Amniotic stem cell (primary cell): ENCODE data around the gene LATS2.
"Not testable (repeated sequence)": the region's sequence is repeated elsewhere in the genome, so short reads cannot be mapped to it uniquely, and the experiment has no call there.

Experiments
- DNase-seq: peaks from one replicate; lab custom pipeline; 2025; lab: John Stamatoyannopoulos, UW

Gene LATS2

GRCh38 chr13:20991741-20992520, 69.5 kb downstream of the LATS2 start:
- no peak for DNase-seq

- DNase-seq: no peak
Observed at GRCh38 chr13:20990910-20991525, 70.4 kb downstream of the LATS2 start.

GRCh38 chr13:20989656-20990321, 71.6 kb downstream of the LATS2 start:
- no peak for DNase-seq

GRCh38 chr13:20988909-20989655, 72.3 kb downstream of the LATS2 start:
- no peak for DNase-seq

GRCh38 chr13:20988033-20988908, 73.1 kb downstream of the LATS2 start:
- DNase-seq: no peak

- DNase-seq: no peak
Observed at GRCh38 chr13:20987599-20987998, 73.8 kb downstream of the LATS2 start.

- DNase-seq: no peak
Observed at GRCh38 chr13:20984879-20985278, 76.5 kb downstream of the LATS2 start.

GRCh38 chr13:20983386-20983785, 78.0 kb downstream of the LATS2 start:
- DNase-seq: no peak

- DNase-seq: no peak
Observed at GRCh38 chr13:20981370-20982095, 79.9 kb downstream of the LATS2 start.

- no peak for DNase-seq
Observed at GRCh38 chr13:20980899-20981298, 80.5 kb downstream of the LATS2 start.

- no peak for DNase-seq
Observed at GRCh38 chr13:20980430-20980829, 81.0 kb downstream of the LATS2 start.

GRCh38 chr13:20977394-20977793, 84.0 kb downstream of the LATS2 start:
- DNase-seq: no peak

GRCh38 chr13:20974981-20975585, 86.3 kb downstream of the LATS2 start:
- DNase-seq: no peak

GRCh38 chr13:20973886-20974425, 87.4 kb downstream of the LATS2 start:
- no peak for DNase-seq

GRCh38 chr13:20972731-20973130, 88.7 kb downstream of the LATS2 start:
- no peak for DNase-seq

GRCh38 chr13:20969182-20969581, 92.2 kb downstream of the LATS2 start:
- DNase-seq: no peak

GRCh38 chr13:20968745-20969144, 92.6 kb downstream of the LATS2 start:
- DNase-seq: no peak

- DNase-seq: no peak
Observed at GRCh38 chr13:20967340-20967739, 94.0 kb downstream of the LATS2 start.

- no peak for DNase-seq
Observed at GRCh38 chr13:20964904-20965303, 96.5 kb downstream of the LATS2 start.

- not testable (repeated sequence) for DNase-seq
Observed at GRCh38 chr13:20961663-20962062, 99.7 kb downstream of the LATS2 start.
